22Rv1 (cell line): ENCODE data around the gene COL16A1.

Experiments used
- H3K27ac ChIP-seq: fragments of 450-650 bp; 2 replicates; pipeline ENCODE4 v1.5.1; 2017
- CTCF ChIP-seq: fragments of 450-650 bp; IDR thresholded peaks from 2 replicates; pipeline ENCODE4 v1.5.1; 2017; ENCODE audit warnings: mild to moderate bottlenecking
- ZFX ChIP-seq: fragments of 450-650 bp; IDR thresholded peaks from 2 replicates; pipeline ENCODE4 v1.6.1; 2017; ENCODE audit warnings: antibody characterized with exemption, borderline replicate concordance

The COL16A1 gene

GRCh38 chr1:31690921-31691320, 12.9 kb downstream of the COL16A1 start:
- no peak overlapping the region for H3K27ac ChIP-seq
- TF ChIP-seq CTCF, result no peak
- no peak for TF ChIP-seq ZFX

DNA sequence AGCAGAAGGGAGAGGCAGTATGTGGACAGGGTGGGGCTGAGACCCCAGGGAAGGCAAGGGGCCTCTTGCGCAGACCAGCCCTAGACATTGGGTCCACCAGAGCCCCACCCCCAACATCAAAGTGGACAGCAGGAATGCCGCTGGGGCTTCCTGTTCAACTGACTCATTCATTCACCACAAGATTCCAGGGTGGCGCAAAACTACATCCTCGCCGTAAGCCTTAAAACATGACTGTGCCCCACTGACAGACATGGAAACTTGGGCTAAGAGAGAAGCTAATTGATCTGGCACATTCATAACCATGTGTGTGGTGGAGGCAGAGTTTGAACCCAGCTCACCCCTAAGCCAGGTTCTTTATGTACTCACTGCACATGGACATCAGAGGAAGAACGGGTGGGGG, 14.0 kb downstream of the COL16A1 start:
- TF ChIP-seq CTCF (no peak), ZFX (no peak)
- no peak overlapping the region for H3K27ac ChIP-seq

GRCh38 chr1:31689379-31689778, 14.4 kb downstream of the COL16A1 start:
- TF ChIP-seq CTCF (no peak), ZFX (no peak)
- no peak overlapping the region for H3K27ac ChIP-seq

GRCh38 chr1:31688233-31688918, 15.4 kb downstream of the COL16A1 start:
- no peak overlapping the region for H3K27ac ChIP-seq
- TF ChIP-seq CTCF, result no peak
- TF ChIP-seq ZFX, result no peak

DNA sequence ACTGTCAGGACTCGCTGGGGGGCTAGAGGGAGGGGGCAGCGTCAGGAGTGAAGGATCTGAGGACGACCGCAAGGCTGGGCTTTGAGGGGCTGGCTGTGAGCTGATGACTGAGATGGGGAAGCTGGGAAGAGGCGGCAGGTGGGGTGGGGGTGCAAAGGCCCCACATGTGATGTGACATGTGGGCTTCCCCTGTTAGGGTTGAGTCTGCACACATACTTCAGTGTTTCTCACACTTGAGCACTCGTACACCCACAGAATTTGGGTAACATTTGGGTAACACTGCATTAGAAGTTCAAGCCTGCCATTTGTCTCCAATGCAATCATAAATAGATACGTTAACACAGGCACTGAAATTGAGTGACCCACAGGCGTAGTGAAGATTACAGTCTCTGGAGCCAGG, 16.2 kb downstream of the COL16A1 start:
- no peak overlapping the region for H3K27ac ChIP-seq
- TF ChIP-seq ZFX (no peak), CTCF (no peak)

GRCh38 chr1:31685795-31686194, 18.0 kb downstream of the COL16A1 start:
- TF ChIP-seq CTCF (no peak), ZFX (no peak)
- no peak overlapping the region for H3K27ac ChIP-seq

GRCh38 chr1:31683997-31684396, 19.8 kb downstream of the COL16A1 start:
- TF ChIP-seq ZFX, result no peak
- peak; percentile 75 for TF ChIP-seq CTCF

More at GRCh38 chr1:31683997-31684396, 19.8 kb downstream of the COL16A1 start:
- H3K27ac ChIP-seq, result no peak overlapping the region
